NCI-H1092 treated with DMSO at 0.1 percent for 48 hours (cell line): Measurements from ENCODE around the gene DPEP3.

Experiments
- DNase-seq: peaks from one replicate; lab custom pipeline; 2025; lab: John Stamatoyannopoulos, UW

DPEP3 gene

GRCh38 chr16:67966549-67967182, 13.6 kb downstream of the DPEP3 start:
- DNase-seq, result no peak

GRCh38 chr16:67965668-67966548, 14.4 kb downstream of the DPEP3 start:
- no peak for DNase-seq

DNA sequence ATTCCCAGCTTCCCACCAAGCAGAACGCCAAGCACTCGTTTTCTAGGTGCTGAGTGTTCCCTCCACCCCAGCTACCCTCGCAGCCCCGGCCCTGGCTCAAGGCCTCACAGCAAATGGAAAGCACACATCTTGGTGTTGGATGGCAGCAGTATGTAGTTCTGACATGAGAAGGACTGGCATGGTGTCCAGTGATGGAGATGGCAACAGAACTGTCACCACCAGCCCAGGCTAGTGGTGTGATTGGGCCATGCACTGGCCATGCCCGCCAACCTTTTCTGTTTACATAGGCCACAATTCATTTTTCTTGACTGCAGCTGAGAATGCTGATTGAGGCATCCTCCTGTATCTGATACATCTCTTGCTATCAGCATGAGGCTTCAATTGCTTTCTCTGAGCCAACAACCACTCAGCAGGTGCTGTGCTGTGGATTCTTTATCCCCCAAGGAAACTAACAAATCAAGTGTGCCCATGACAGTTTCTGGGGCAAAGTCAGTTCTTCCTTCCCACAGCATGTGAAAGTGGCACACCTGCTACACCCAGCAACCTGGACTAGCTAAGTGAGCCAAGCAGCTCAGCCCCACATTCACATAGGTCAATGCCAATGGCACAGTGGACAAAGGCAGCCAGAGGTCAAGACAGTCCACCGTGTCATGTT, 15.7 kb downstream of the DPEP3 start:
- no peak for DNase-seq

DNA sequence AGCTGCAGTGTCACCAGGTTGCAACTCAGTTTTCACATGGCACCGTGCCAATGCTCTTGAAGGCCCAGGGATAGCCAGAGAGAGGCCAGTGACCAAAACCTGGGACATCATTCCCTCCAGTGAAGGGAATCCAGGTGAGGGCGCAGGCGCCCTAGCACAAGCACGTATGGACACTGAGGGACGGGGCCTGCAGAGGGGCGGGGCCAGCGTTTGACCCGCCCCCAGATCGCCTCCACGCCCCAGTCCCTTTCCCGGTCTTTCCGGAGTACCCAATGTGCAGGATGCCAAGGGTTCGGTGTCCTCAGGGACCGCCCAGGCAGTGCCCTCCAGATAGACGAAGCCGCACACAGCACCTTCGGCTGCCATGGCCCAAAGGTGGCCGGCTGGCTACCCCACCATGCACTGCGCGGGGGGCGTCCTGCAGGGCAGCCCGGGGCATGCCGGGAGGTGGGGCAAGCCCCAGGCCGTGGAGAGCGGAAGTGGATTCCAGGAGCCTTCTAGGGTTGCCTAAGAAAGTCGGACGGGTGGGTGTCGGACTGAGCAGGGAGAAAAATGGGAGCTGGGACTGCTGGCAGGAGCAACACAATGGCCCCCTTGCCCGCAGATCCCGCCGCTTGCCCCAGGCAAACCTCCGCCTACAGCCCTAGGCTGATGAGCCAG, 16.5 kb downstream of the DPEP3 start:
- DNase-seq, result no peak

DNA sequence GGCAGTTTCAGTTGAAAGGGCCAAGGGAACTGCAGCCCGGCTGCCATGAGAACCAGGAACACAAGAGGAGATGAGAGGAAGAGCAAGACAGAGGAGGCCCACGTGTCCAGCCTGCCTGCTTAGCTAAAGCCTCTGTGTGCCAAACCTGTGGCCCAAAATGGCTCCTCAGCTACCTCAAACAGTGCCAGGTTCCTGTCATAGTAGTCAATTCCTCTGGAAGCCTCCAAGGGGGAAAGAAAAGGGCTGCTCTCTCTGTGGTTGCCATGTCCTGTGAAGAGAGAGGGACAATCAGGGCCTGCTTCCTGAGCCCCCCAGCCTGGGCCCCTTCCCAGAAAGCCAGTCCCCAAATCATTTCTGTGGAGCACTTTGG, 17.0 kb downstream of the DPEP3 start:
- no peak for DNase-seq

- DNase-seq, result no peak
Measured at GRCh38 chr16:67962135-67962534, 18.2 kb downstream of the DPEP3 start.

GRCh38 chr16:67961551-67961957, 18.7 kb downstream of the DPEP3 start:
- peak; percentile 95 for DNase-seq

- DNase-seq, result no peak
Measured at GRCh38 chr16:67959536-67960329, 20.6 kb downstream of the DPEP3 start.

- DNase-seq, result no peak
Measured at GRCh38 chr16:67957622-67958021, 22.7 kb downstream of the DPEP3 start.

- DNase-seq, result no peak
Measured at GRCh38 chr16:67954421-67955196, 25.7 kb downstream of the DPEP3 start.

GRCh38 chr16:67953641-67954375, 26.5 kb downstream of the DPEP3 start:
- peak; percentile 22 for DNase-seq

GRCh38 chr16:67951485-67951884, 28.8 kb downstream of the DPEP3 start:
- DNase-seq, result peak; percentile 66

DNA sequence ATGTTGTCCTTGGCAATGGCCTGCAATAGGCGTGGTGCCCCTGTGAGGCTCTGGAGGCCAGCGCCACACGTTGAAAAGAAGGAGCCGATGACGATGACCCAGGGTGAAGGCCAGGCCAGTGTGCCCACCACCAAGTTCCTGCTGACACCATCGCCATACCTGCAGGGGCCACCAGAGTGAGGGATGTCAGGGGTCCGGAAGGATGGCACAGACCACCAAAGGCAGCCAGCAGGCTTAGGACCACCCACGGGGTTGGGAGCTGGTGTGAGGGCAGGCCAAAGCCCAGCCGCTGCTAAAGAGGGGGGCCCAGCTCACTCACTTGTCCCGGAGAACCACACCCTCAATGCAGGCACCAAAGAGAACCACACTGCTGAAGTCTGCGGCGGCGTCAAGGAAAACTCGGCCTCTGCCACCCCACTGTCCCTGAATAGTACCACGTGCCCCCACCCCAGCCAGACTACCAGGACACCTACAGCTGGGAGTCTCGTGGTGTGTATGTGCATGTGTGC, 29.9 kb downstream of the DPEP3 start:
- DNase-seq, result no peak

DNA sequence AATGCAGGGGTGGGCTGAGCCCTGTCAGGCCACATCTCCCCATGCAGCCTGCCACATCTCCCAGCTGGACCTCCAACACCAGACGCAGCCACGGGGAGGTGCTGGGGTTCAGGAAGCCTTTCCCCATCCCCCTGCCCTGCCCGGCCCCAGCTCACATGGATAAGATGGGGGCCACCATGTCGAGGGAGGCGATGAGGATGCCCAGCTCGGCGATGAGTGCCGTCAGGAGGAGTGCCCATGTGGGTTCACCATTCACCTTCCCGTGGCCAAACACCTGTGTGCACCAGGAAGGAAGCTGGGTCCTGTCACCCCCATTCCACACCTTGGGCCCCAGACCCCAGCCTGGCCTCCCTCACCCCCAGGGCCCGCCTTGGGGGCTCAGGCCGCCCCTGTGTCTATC, 30.7 kb downstream of the DPEP3 start:
- DNase-seq, result no peak

- no peak for DNase-seq
Measured at GRCh38 chr16:67948015-67948414, 32.3 kb downstream of the DPEP3 start.

- DNase-seq, result no peak
Measured at GRCh38 chr16:67946966-67947558, 33.2 kb downstream of the DPEP3 start.

- DNase-seq, result no peak
Measured at GRCh38 chr16:67946128-67946569, 34.1 kb downstream of the DPEP3 start.

GRCh38 chr16:67945392-67945933, 34.8 kb downstream of the DPEP3 start:
- no peak for DNase-seq
